Lung (tissue), 16 donors: ENCODE results near the gene OR51I2. TPM values are rescaled to one million over a fixed set of nuclear protein-coding genes. Genes with fewer than 3 reads are reported as not detected.

ENCODE experiments used
- ATAC-seq: fragments of 200-7000 bp; cut with Tn5 transposase; one replicate; pipeline ENCODE4 v1.9.1; 2020; ENCODE audit warnings: moderate number of reproducible peaks; ENCODE audit not compliant: insufficient read depth, low FRiP score
- DNase-seq, 3 donors: peaks; one replicate each; pipeline ENCODE4 v3.0.0-alpha.2; 2013 to 2017
- H3K27ac ChIP-seq, 2 donors: one replicate each; pipeline ENCODE4 v1.5.1; 2013; ENCODE audit warnings: mild to moderate bottlenecking in 2 of 2, moderate library complexity in 2 of 2, control low read depth in 1 of 2, inconsistent platforms in 1 of 2, low read depth in 1 of 2, low read length in 1 of 2
- H3K27me3 ChIP-seq, 3 donors: one replicate each; pipeline ENCODE4 v1.5.1; 2013; ENCODE audit warnings: low read length in 2 of 3; ENCODE audit not compliant: control insufficient read depth in 3 of 3, insufficient read depth in 3 of 3
- H3K36me3 ChIP-seq, 4 donors: one replicate each; pipeline ENCODE4 v1.5.1; 2013; ENCODE audit warnings: low read length in 4 of 4, mild to moderate bottlenecking in 1 of 4, moderate library complexity in 1 of 4; ENCODE audit not compliant: control insufficient read depth in 4 of 4, insufficient read depth in 4 of 4
- H3K4me1 ChIP-seq, 5 donors: one replicate each; pipeline ENCODE4 v1.5.1; 2013; ENCODE audit warnings: low read length in 5 of 5, mild to moderate bottlenecking in 2 of 5, moderate library complexity in 1 of 5; ENCODE audit not compliant: control insufficient read depth in 5 of 5, insufficient read depth in 5 of 5
- H3K4me3 ChIP-seq: one replicate; pipeline ENCODE4 v1.5.1; 2013; ENCODE audit warnings: mild to moderate bottlenecking, control low read depth, moderate library complexity
- H3K9ac ChIP-seq, 2 donors: one replicate each; pipeline ENCODE4 v1.5.1; 2013; ENCODE audit warnings: low read length in 2 of 2, control low read depth in 1 of 2; ENCODE audit not compliant: insufficient read depth in 1 of 2
- H3K9me3 ChIP-seq, 4 donors: one replicate each; pipeline ENCODE4 v1.5.1; 2013; ENCODE audit warnings: low read length in 3 of 4, mild to moderate bottlenecking in 1 of 4, moderate library complexity in 1 of 4; ENCODE audit not compliant: control insufficient read depth in 4 of 4, insufficient read depth in 3 of 4
- CTCF ChIP-seq: IDR thresholded peaks from 2 replicates; pipeline ENCODE4 v1.5.1; 2012; ENCODE audit warnings: mild to moderate bottlenecking; ENCODE audit errors: control extremely low read depth, extremely low read depth
- WGBS, 2 donors: extraction: QIAGEN DNeasy Blood & Tissue Kit; methylation state at CpG; one replicate each; pipeline ENCODE4 v1.1.7; 2013; 5-methylcytosine and 5-hydroxymethylcytosine counted together
- long read RNA-seq, 5 donors: transcript quantifications; one replicate each; lab custom pipeline, GENCODE V29; 2026
- polyA plus RNA-seq, 2 donors: library from polyadenylated mRNA; stranded (reverse); fragments of 200-250 nt; gene quantifications; one replicate each; pipeline ENCODE4 v1.2.1, GENCODE V29; 2013
- total RNA-seq, 2 donors: library from RNA; depleted of rRNA in 1 of 2; stranded (reverse); fragments of >200 nt in 1 of 2; gene quantifications; one replicate each; pipeline ENCODE4 v1.2.1, GENCODE V29; 2014 to 2021
- donor health status: control.
- donor health status: control.
- donor health status: Bipolar disorder and iron deficiency.
- donor health status: healthy.
- donor health status: DM: yes; HTN: yes; CAD: no.

The OR51I2 gene
- not detected for total RNA-seq
- polyA plus RNA-seq: not detected
- long read RNA-seq, donor 1: 0 reads
- long read RNA-seq, donor 2: 0 reads
- long read RNA-seq, donor 3: 0 reads
- long read RNA-seq, donor 4: 0 reads
- long read RNA-seq, donor 5: 0 reads

- H3K4me3 ChIP-seq: no peak within 1 kb of the TSS
- no peaks in the 10 kb centered on the region for H3K4me1 ChIP-seq
- H3K36me3 ChIP-seq: no peaks in the 10 kb centered on the region
- TF ChIP-seq CTCF: no peak
- H3K9ac ChIP-seq: no peak within 1 kb of the TSS
- ATAC-seq: no peak
- H3K27me3 ChIP-seq: no peaks in the 10 kb centered on the region
- H3K27ac ChIP-seq: no peak within 1 kb of the TSS
- no peaks in the 10 kb centered on the region for H3K9me3 ChIP-seq
- no peak for DNase-seq
- 93 to 96% methylated on average over 2 of the region's 2 CpGs for WGBS, 2 donors
These were observed at the start of gene OR51I2 for GRCh38 chr11:5449023-5449422. Gene OR51I2 (plus strand): TSS chr11:5449323. CDS start chr11:5453489, 4,166 bp downstream.

- no peak overlapping the region for H3K4me3 ChIP-seq
- H3K4me1 ChIP-seq: no peaks in the 10 kb centered on the region
- H3K27me3 ChIP-seq: no peaks in the 10 kb centered on the region
- no peak for ATAC-seq
- no peaks in the 10 kb centered on the region for H3K36me3 ChIP-seq
- no peak overlapping the region for H3K27ac ChIP-seq
- H3K9ac ChIP-seq: no peak overlapping the region
- DNase-seq: no peak
- TF ChIP-seq CTCF: no peak
- peaks cover 0 to 4% (median 0%) of the 10 kb centered on the region in 4 donors for H3K9me3 ChIP-seq
These were observed 44.0 kb upstream of the OR51I2 start for GRCh38 chr11:5405173-5405572.

GRCh38 chr11:5420993-5421392 lies 28.1 kb upstream of the OR51I2 start:
- no peak for TF ChIP-seq CTCF
- Histone ChIP-seq H3K36me3 (no peaks in the 10 kb centered on the region), H3K4me1 (no peaks in the 10 kb centered on the region), H3K27ac (no peak overlapping the region), H3K27me3 (no peaks in the 10 kb centered on the region), H3K4me3 (no peak overlapping the region), H3K9me3 (no peaks in the 10 kb centered on the region), H3K9ac (no peak overlapping the region)
- WGBS, 2 donors: 70 to 79% methylated on average over 5 of the region's 5 CpGs
- ATAC-seq (no peak), DNase-seq (no peak)

- H3K4me3 ChIP-seq: no peak within 1 kb of the TSS
- H3K36me3 ChIP-seq: no peaks in the 10 kb centered on the region
- 90 to 100% methylated on average over 1 of the region's 1 CpG for WGBS, 2 donors
- ATAC-seq (no peak), DNase-seq (no peak)
- no peaks in the 10 kb centered on the region for H3K9me3 ChIP-seq
- H3K4me1 ChIP-seq: no peaks in the 10 kb centered on the region
- no peak within 1 kb of the TSS for H3K27ac ChIP-seq
- H3K27me3 ChIP-seq: no peaks in the 10 kb centered on the region
- no peak for TF ChIP-seq CTCF
- no peak within 1 kb of the TSS for H3K9ac ChIP-seq
These were observed 27.3 kb upstream of the OR51I2 start, which contains the start of gene OR51Q1 for GRCh38 chr11:5421811-5422210. Gene OR51Q1 (plus strand): TSS chr11:5422111. CDS start chr11:5422201, 90 bp downstream.
